Activated CD4-positive, alpha-beta T cell treated with anti-CD3 and anti-CD28 coated beads, Interleukin-2, amount 10 ng/mL, durations not matched to agents 7 days and 5 days (primary cell): ENCODE results near the gene GTF2A2. TPM values are rescaled to one million over a fixed set of nuclear protein-coding genes. Genes with fewer than 3 reads are reported as not detected.

Source experiments
- CTCF ChIA-PET: fragments of 350-600 bp; sonication (Branson Sonifier 250); formaldehyde crosslinking; loops from one replicate; lab custom pipeline; 2021; ENCODE audit warnings: antibody characterized with exemption; lab: Charles Lee
- POLR2A ChIA-PET: fragments of 350-600 bp; sonication (Branson Sonifier 250); formaldehyde crosslinking; loops from one replicate; lab custom pipeline; 2021; ENCODE audit warnings: antibody characterized with exemption; lab: Charles Lee
- DNase-seq: peaks from one replicate; pipeline ENCODE4 v3.0.0-alpha.2; 2020
- H3K27ac Mint-ChIP-seq: one replicate; pipeline ENCODE4 v1.8.0; 2021; ENCODE audit warnings: mild to moderate bottlenecking, moderate library complexity, mixed read lengths
- H3K27me3 Mint-ChIP-seq: one replicate; pipeline ENCODE4 v1.8.0; 2021; ENCODE audit warnings: mixed read lengths
- H3K36me3 Mint-ChIP-seq: one replicate; pipeline ENCODE4 v1.8.0; 2021; ENCODE audit warnings: low read depth, mixed read lengths
- H3K4me1 Mint-ChIP-seq: one replicate; pipeline ENCODE4 v1.8.0; 2021; ENCODE audit warnings: mixed read lengths
- H3K4me3 Mint-ChIP-seq: one replicate; pipeline ENCODE4 v1.8.0; 2021; ENCODE audit warnings: mild to moderate bottlenecking, moderate library complexity, mixed read lengths
- H3K9me3 Mint-ChIP-seq: one replicate; pipeline ENCODE4 v1.8.0; 2021; ENCODE audit warnings: mixed read lengths
- total RNA-seq, 2 experiments: library from RNA; stranded (reverse); gene quantifications; one replicate each; pipeline ENCODE4 v1.2.3, GENCODE V29; 2021

Gene GTF2A2
- total RNA-seq, 2 experiments from 2014 or later: 110 to 123 TPM

- no peaks in the 10 kb centered on the region for H3K9me3 Mint-ChIP-seq
- H3K4me1 Mint-ChIP-seq: peaks cover 48% of the 10 kb centered on the region
- DNase-seq: peak; percentile 51
- peak overlapping the region; percentile 84 for H3K4me3 Mint-ChIP-seq
- no peaks in the 10 kb centered on the region for H3K27me3 Mint-ChIP-seq
- ChIA-PET POLR2A (interaction anchor here (2.3 kb wide), 1 partner anchor 31 kb away, joined by 7 read pairs; the partner anchor contains the start of gene GTF2A2), CTCF (interaction anchor here (1.0 kb wide), 1 partner anchor 155 kb away, joined by 3 read pairs; no protein-coding TSS in a partner anchor)
- H3K27ac Mint-ChIP-seq: peak overlapping the region; percentile 99
- peaks cover 28% of the 10 kb centered on the region for H3K36me3 Mint-ChIP-seq
Observed at GRCh38 chr15:59688423-59688781, 31.1 kb upstream of the GTF2A2 start.

GRCh38 chr15:59687836-59688235 lies 30.5 kb upstream of the GTF2A2 start:
- H3K4me3 Mint-ChIP-seq: peak overlapping the region; percentile 84
- POLR2A ChIA-PET: interaction anchor here (2.3 kb wide), 1 partner anchor 30 kb away, joined by 7 read pairs; the partner anchor contains the start of gene GTF2A2
- peak; percentile 59 for DNase-seq
- CTCF ChIA-PET: interaction anchor here (1.0 kb wide), 1 partner anchor 154 kb away, joined by 3 read pairs; no protein-coding TSS in a partner anchor
- peaks cover 32% of the 10 kb centered on the region for H3K36me3 Mint-ChIP-seq
- peaks cover 52% of the 10 kb centered on the region for H3K4me1 Mint-ChIP-seq
- no peaks in the 10 kb centered on the region for H3K27me3 Mint-ChIP-seq
- H3K9me3 Mint-ChIP-seq: no peaks in the 10 kb centered on the region
- peak overlapping the region; percentile 99 for H3K27ac Mint-ChIP-seq

GRCh38 chr15:59686389-59686788 lies 29.1 kb upstream of the GTF2A2 start:
- H3K36me3 Mint-ChIP-seq: peaks cover 37% of the 10 kb centered on the region
- POLR2A ChIA-PET: no interaction called here
- H3K27me3 Mint-ChIP-seq: no peaks in the 10 kb centered on the region
- H3K9me3 Mint-ChIP-seq: no peaks in the 10 kb centered on the region
- peaks cover 52% of the 10 kb centered on the region for H3K4me1 Mint-ChIP-seq
- peak overlapping the region; percentile 84 for H3K27ac Mint-ChIP-seq
- DNase-seq: no peak
- CTCF ChIA-PET: no interaction called here
- peak overlapping the region; percentile 55 for H3K4me3 Mint-ChIP-seq

- H3K27me3 Mint-ChIP-seq: no peaks in the 10 kb centered on the region
- no peaks in the 10 kb centered on the region for H3K9me3 Mint-ChIP-seq
- H3K27ac Mint-ChIP-seq: peak overlapping the region; percentile 84
- no peak for DNase-seq
- H3K36me3 Mint-ChIP-seq: peaks cover 40% of the 10 kb centered on the region
- ChIA-PET POLR2A (interaction anchor here (0.6 kb wide), 1 partner anchor 20 kb away, joined by 4 read pairs; no protein-coding TSS in a partner anchor), CTCF (interaction anchor here (0.7 kb wide), 1 partner anchor 34 kb away, joined by 3 read pairs; no protein-coding TSS in a partner anchor)
- H3K4me3 Mint-ChIP-seq: peak overlapping the region; percentile 55
- H3K4me1 Mint-ChIP-seq: peaks cover 48% of the 10 kb centered on the region
Observed at GRCh38 chr15:59685737-59686297, 28.5 kb upstream of the GTF2A2 start.

- DNase-seq: no peak
- Mint-ChIP-seq H3K36me3 (peaks cover 60% of the 10 kb centered on the region), H3K4me3 (no peak overlapping the region), H3K4me1 (peaks cover 30% of the 10 kb centered on the region), H3K9me3 (no peaks in the 10 kb centered on the region), H3K27ac (no peak overlapping the region), H3K27me3 (no peaks in the 10 kb centered on the region)
- ChIA-PET CTCF (interaction anchor here (0.7 to 1.2 kb wide), 3 partner anchors 8 to 19 kb away, joined by 3 to 4 read pairs (median 3); no protein-coding TSS in a partner anchor), POLR2A (no interaction called here)
Observed at GRCh38 chr15:59680870-59681269, 23.6 kb upstream of the GTF2A2 start.

GRCh38 chr15:59680346-59680745 lies 23.0 kb upstream of the GTF2A2 start:
- peaks cover 59% of the 10 kb centered on the region for H3K36me3 Mint-ChIP-seq
- peaks cover 25% of the 10 kb centered on the region for H3K4me1 Mint-ChIP-seq
- no peak overlapping the region for H3K4me3 Mint-ChIP-seq
- POLR2A ChIA-PET: no interaction called here
- no peak for DNase-seq
- no peaks in the 10 kb centered on the region for H3K9me3 Mint-ChIP-seq
- CTCF ChIA-PET: interaction anchor here (0.7 to 1.1 kb wide), 2 partner anchors 10 to 18 kb away, joined by 3 to 4 read pairs; no protein-coding TSS in a partner anchor
- H3K27ac Mint-ChIP-seq: no peak overlapping the region
- H3K27me3 Mint-ChIP-seq: no peaks in the 10 kb centered on the region

DNA sequence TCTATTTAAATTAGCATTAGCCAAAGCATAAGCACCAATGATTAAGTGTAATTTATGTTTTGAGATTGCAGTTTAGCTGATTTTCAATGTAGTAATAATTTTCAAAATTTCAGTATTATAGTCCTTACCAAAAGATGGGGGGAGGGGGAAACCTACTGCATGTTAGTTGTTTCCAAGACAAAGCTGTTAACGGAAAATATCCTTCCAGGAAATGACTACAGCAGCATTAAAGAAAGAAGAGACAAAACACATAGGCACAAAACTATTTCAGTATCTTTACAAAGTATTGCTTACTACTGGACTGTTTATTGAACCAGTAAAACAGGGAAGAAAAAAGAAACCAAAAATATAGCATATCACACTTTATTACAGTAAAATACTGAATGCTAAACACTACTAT lies 21.3 kb upstream of the GTF2A2 start:
- no peaks in the 10 kb centered on the region for H3K9me3 Mint-ChIP-seq
- CTCF ChIA-PET: interaction anchor here (1.2 kb wide), 1 partner anchor 15 kb away, joined by 3 read pairs; no protein-coding TSS in a partner anchor
- H3K27ac Mint-ChIP-seq: peak overlapping the region; percentile 68
- DNase-seq: no peak
- H3K4me3 Mint-ChIP-seq: no peak overlapping the region
- POLR2A ChIA-PET: no interaction called here
- H3K4me1 Mint-ChIP-seq: peaks cover 13% of the 10 kb centered on the region
- H3K36me3 Mint-ChIP-seq: peaks cover 60% of the 10 kb centered on the region
- H3K27me3 Mint-ChIP-seq: no peaks in the 10 kb centered on the region

GRCh38 chr15:59678172-59678571 lies 20.9 kb upstream of the GTF2A2 start:
- peaks cover 12% of the 10 kb centered on the region for H3K4me1 Mint-ChIP-seq
- H3K36me3 Mint-ChIP-seq: peaks cover 59% of the 10 kb centered on the region
- no peaks in the 10 kb centered on the region for H3K27me3 Mint-ChIP-seq
- POLR2A ChIA-PET: no interaction called here
- CTCF ChIA-PET: interaction anchor here (1.2 kb wide), 1 partner anchor 15 kb away, joined by 3 read pairs; no protein-coding TSS in a partner anchor
- peak overlapping the region; percentile 68 for H3K27ac Mint-ChIP-seq
- no peak overlapping the region for H3K4me3 Mint-ChIP-seq
- DNase-seq: no peak
- no peaks in the 10 kb centered on the region for H3K9me3 Mint-ChIP-seq

GRCh38 chr15:59676565-59676964 lies 19.2 kb upstream of the GTF2A2 start:
- Mint-ChIP-seq H3K27me3 (no peaks in the 10 kb centered on the region), H3K4me3 (no peak overlapping the region), H3K9me3 (no peaks in the 10 kb centered on the region), H3K36me3 (peaks cover 62% of the 10 kb centered on the region), H3K4me1 (peaks cover 9% of the 10 kb centered on the region), H3K27ac (no peak overlapping the region)
- POLR2A ChIA-PET: no interaction called here
- CTCF ChIA-PET: no interaction called here
- no peak for DNase-seq

DNA sequence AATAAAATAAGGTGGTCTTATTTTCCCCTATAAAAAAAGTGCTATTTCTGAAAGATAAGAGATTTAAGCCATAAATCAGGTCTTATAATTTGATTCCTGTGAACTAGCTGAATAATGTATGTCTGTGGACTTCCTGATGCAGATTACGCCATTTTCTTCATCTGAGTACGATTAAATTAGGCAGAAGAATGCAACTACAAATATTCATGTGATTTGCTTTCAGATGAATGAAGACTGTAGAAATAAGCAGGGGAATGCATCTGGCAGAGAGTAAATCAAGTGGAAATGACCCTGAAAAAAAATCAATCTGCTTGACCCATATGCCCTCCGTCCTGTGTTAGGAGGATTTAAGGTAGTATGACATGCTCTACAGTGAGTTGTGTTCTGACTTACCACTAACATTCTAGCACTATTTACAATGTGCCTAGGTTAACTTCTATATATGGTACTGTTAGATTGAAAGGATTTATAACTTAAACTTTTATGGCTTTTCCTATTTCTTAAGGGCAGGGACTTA lies 17.1 kb upstream of the GTF2A2 start:
- Mint-ChIP-seq H3K4me1 (peaks cover 5% of the 10 kb centered on the region), H3K27me3 (no peaks in the 10 kb centered on the region), H3K4me3 (no peak overlapping the region), H3K27ac (no peak overlapping the region), H3K9me3 (no peaks in the 10 kb centered on the region), H3K36me3 (peaks cover 59% of the 10 kb centered on the region)
- no peak for DNase-seq
- ChIA-PET CTCF (no interaction called here), POLR2A (interaction anchor here (0.6 kb wide), 1 partner anchor 44 kb away, joined by 4 read pairs; no protein-coding TSS in a partner anchor)

DNA sequence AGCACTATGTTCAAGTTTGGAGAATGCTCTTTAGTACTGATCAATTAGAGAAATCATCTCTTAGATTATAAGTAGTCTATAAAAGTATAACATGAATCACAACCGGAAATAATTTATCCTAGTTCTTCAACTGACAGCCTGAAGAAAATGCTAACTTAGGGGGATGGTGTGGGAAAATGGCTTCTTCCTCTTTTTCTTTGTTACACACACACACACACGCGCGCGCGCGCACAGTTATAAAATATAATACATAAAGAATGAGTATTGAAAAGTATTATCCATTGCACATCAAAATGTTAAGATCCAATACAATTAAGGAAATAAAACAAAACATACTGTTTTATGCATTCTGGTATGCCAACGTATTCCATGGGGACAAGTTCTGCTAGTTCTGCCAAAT lies 11.2 kb upstream of the GTF2A2 start:
- H3K4me1 Mint-ChIP-seq: no peaks in the 10 kb centered on the region
- ChIA-PET POLR2A (no interaction called here), CTCF (no interaction called here)
- peaks cover 34% of the 10 kb centered on the region for H3K36me3 Mint-ChIP-seq
- no peaks in the 10 kb centered on the region for H3K27me3 Mint-ChIP-seq
- no peaks in the 10 kb centered on the region for H3K9me3 Mint-ChIP-seq
- no peak overlapping the region for H3K4me3 Mint-ChIP-seq
- H3K27ac Mint-ChIP-seq: no peak overlapping the region
- DNase-seq: no peak

GRCh38 chr15:59662260-59662659 lies 4.9 kb upstream of the GTF2A2 start:
- H3K9me3 Mint-ChIP-seq: peaks cover 1% of the 10 kb centered on the region
- DNase-seq: no peak
- ChIA-PET CTCF (interaction anchor here (0.8 kb wide), 1 partner anchor 19 kb away, joined by 4 read pairs; no protein-coding TSS in a partner anchor), POLR2A (no interaction called here)
- peaks cover 11% of the 10 kb centered on the region for H3K4me1 Mint-ChIP-seq
- no peaks in the 10 kb centered on the region for H3K27me3 Mint-ChIP-seq
- no peak overlapping the region for H3K4me3 Mint-ChIP-seq
- H3K36me3 Mint-ChIP-seq: peaks cover 37% of the 10 kb centered on the region
- no peak overlapping the region for H3K27ac Mint-ChIP-seq

DNA sequence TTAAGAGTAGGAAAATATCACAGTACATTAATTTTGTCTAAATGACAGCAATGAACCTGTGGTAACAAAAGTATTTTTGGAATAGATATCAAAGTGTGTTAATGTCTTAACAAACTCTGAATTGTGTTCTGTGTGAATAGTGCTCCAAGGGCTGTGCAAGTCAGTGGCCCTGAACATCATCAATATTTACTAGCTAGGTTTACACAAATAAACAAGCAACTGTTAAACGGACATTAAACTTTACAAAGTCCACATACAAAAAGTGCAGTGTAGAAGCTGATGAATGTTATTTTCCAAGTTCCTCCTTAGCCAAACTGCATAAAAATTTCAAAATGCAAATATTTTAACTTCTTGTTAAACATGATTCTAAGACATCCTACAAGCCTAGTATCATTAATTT lies 2.1 kb upstream of the GTF2A2 start:
- Mint-ChIP-seq H3K36me3 (peaks cover 39% of the 10 kb centered on the region), H3K27ac (peak overlapping the region; percentile 14), H3K27me3 (no peaks in the 10 kb centered on the region), H3K4me1 (peaks cover 11% of the 10 kb centered on the region), H3K4me3 (no peak overlapping the region), H3K9me3 (peaks cover 1% of the 10 kb centered on the region)
- ChIA-PET POLR2A (no interaction called here), CTCF (no interaction called here)
- no peak for DNase-seq
